Measurements from ENCODE around the gene CDK5. TPM values are rescaled to one million over a fixed set of nuclear protein-coding genes. Genes with fewer than 3 reads are reported as not detected.

The CDK5 gene
- total RNA-seq, 1 donor: 22.9 TPM

DNA sequence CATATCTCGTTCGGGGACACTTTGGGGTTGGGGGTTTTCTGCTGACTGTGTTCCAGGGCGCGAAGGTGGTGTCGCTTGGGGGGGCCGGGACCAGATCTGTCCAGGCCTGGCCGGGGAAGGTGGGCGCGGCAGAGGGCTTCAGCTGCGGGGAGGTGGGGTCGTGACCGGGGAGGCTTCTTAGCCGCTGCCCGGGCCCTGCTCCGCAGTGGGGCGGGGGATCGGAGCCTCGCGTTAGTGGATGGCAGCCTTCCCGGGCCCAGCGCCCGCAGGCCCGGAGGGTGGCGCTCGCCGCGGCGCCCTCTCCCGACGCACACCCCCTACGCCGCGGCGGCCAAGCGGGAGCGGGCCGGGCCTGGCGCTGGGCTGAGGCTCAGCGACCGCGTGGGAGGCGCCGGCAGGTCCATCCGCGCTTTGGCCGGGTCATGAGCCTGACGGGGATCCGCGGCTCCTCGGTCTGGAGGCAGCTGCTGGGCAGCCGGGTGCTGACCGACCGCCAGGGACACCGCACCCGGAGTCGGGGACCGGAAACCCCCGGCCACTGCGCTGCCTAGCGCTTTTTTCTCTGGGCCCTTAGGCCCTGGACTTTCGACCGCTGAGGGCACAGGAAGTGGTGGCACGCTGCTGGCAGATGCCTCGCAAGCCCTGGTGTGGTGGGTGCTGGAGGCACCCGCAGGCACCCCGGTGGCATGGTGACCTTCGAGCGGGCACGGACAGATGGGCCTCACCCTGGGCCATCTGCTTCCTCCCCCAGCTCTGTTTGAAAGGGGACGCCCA lies 29.7 kb upstream of the CDK5 start:
- peak; percentile 64 for DNase-seq (ENCODE audit: low read depth)
- TF ChIP-seq, protein P1, sequence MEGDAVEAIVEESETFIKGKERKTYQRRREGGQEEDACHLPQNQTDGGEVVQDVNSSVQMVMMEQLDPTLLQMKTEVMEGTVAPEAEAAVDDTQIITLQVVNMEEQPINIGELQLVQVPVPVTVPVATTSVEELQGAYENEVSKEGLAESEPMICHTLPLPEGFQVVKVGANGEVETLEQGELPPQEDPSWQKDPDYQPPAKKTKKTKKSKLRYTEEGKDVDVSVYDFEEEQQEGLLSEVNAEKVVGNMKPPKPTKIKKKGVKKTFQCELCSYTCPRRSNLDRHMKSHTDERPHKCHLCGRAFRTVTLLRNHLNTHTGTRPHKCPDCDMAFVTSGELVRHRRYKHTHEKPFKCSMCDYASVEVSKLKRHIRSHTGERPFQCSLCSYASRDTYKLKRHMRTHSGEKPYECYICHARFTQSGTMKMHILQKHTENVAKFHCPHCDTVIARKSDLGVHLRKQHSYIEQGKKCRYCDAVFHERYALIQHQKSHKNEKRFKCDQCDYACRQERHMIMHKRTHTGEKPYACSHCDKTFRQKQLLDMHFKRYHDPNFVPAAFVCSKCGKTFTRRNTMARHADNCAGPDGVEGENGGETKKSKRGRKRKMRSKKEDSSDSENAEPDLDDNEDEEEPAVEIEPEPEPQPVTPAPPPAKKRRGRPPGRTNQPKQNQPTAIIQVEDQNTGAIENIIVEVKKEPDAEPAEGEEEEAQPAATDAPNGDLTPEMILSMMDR (IDR thresholded peaks at IDR 0.05; ENCODE audit: insufficient read depth, low read depth, low read length): peak; percentile 23

DNA sequence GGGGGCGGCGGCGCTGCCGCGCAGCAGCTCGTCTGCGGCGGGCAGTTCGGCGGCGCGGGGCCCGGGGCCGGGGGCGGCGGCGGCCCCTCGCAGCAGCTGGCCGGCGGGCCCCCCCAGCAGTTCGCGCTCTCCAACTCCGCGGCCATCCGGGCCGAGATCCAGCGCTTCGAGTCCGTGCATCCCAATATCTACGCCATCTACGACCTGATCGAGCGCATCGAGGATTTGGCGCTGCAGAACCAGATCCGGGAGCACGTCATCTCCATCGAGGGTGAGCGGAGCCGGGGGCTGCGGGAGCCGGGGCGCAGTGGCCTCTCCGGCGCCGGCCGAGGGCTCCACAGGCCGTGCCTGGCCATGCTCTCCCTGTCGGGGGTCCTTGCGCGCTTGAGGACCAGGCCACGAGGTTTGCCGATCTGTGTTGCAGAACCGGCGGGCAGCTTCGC lies 29.1 kb upstream of the CDK5 start:
- H3K4me3 ChIP-seq (ENCODE audit: low read depth, low read length): peak overlapping the region; percentile 83
- peak; percentile 51 for DNase-seq (ENCODE audit: low read depth)
- TF ChIP-seq, protein P1 (IDR thresholded peaks at IDR 0.05; ENCODE audit: insufficient read depth, low read depth, low read length): no peak

More for the DNA sequence above, 29.7 kb upstream of the CDK5 start:
- peak overlapping the region; percentile 83 for H3K4me3 ChIP-seq (ENCODE audit: low read depth, low read length)

DNA sequence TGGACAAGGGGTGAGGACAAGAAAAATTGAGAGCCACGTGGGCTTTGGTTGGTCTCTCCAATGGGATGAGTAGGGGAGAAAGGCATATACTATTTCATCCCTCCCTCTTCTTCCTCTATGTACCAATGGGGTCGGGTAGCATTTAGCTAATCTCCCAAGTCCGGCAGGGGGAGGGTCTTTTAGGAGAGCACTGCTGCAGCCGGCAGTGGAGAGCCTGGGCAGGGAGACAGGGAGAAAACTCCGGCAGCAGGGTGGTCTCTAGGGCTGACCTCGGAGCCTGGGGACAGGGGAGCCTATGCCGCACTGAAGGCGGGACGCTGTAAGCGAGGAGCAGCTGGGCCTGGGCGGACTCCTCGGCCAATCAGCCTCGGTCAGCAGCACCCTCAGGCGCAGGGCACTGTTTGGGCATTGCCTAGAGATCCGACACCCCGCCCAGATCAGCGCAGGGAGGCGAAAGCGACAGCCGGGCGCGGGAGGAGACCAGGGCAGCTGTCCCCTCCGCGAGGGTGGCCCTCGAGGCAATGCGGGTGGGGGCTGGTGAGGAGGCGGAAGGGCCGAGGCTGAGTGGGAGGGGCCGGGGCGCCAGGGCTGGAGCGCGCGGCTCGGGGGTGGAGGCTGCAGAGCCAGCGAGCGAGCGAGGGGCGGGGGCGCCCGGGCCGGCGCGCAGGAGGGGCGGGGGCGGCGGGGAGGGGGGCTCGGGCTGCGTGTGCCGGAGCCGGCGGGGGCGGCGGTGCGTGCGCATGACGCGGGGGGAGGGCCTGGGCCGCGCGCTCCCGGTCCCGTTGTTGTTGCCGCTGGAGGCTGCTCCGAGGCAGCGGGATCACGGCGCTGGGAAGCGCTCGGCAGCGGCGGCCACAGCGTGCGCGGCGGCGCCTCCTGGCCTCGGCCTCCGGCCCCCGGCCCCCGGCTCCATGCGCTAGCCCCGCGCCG lies 28.3 kb upstream of the CDK5 start, which contains the start of gene AGAP3:
Gene AGAP3 (plus strand): TSS at position 785 of the 930 bp plus-strand sequence. CDS start 267 bp downstream, outside the sequence.
- peak; percentile 83 for DNase-seq (ENCODE audit: low read depth)
- peak within 1 kb of the TSS; percentile 83 for H3K4me3 ChIP-seq (ENCODE audit: low read depth, low read length)
- TF ChIP-seq, protein P1 (IDR thresholded peaks at IDR 0.05; ENCODE audit: insufficient read depth, low read depth, low read length): no peak

DNA sequence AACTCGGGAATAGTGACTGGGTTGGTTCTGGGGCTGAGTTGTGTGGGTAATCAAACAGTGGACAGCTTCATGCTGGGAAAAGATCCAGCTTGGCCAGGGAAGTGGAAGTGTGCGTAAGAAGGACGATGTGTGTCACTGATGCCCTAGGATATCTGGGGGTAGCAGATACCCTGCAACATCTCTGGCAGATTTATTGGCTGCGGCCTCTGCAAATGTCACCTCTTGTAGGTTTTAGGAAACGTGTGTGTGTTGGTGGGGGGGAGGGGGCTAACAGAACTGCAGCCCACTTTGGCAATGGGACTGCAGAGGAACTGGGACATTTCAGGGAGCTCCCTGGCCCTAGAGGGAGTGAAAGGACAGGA lies 27.6 kb upstream of the CDK5 start:
- no peak for DNase-seq (ENCODE audit: low read depth)
- peak overlapping the region; percentile 83 for H3K4me3 ChIP-seq (ENCODE audit: low read depth, low read length)
- TF ChIP-seq, protein P1 (IDR thresholded peaks at IDR 0.05; ENCODE audit: insufficient read depth, low read depth, low read length): no peak

DNA sequence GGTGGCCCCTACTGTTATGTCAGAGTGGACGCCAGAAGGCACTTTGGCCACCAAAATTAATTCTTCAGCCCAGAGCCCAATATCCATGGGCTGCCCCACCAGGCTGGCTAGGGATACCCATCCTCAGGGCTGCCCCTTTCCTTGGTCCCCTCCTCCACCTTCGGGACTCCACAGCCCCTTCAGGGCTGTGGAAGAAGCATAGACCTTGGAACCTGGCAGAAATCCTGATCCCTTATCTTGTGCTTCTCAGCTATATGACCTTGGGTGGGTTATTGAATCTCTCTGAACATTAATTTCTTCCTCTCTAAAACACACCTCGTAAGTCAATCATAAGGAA lies 26.1 kb upstream of the CDK5 start:
- peak overlapping the region; percentile 72 for H3K4me3 ChIP-seq (ENCODE audit: low read depth, low read length)
- TF ChIP-seq, protein P1 (IDR thresholded peaks at IDR 0.05; ENCODE audit: insufficient read depth, low read depth, low read length): no peak
- no peak for DNase-seq (ENCODE audit: low read depth)

DNA sequence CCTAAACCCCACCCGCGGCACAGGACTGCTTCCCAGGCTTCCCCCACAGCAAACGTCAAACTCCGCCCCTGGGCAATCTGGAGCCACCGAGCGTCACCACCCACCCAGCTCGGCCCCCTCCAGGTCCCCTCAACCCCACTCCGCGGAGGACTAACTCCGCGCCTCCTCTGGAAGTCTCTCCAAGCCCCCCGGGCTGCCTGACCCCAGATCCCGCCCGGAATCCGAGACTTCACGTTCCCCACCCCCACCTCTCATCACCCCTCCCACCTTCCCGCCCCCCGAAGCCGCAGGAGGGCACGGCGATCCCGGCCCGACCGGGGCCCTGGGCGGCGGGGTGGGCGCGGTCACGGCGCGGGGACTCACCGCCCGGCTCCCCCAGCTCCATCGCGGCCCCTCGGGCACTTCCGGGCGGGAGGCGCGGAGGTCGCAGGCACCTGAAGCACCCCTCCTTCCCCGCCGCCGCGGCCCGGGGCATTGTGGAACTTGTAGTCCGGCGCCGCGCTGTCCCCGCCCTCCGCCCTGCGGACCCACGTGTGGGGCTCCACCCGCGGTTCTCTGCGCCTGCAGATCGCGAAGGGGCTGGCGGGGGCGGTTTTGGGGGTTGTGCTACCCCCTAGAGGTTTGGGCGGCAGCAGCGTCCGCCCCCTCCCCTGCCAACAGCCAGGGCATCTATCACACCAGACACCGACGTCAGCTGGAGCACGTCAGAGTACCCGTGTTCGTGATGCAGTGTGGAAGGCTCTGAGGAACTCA lies 25.6 kb upstream of the CDK5 start, which contains the start of gene TMUB1:
Gene TMUB1 (minus strand): TSS at position 423 of the 753 bp plus-strand sequence. CDS start 930 bp downstream, outside the sequence.
- peak; percentile 62 for DNase-seq (ENCODE audit: low read depth)
- TF ChIP-seq, protein P1 (IDR thresholded peaks at IDR 0.05; ENCODE audit: insufficient read depth, low read depth, low read length): no peak
- peak within 1 kb of the TSS; percentile 72 for H3K4me3 ChIP-seq (ENCODE audit: low read depth, low read length)
